Hepatocyte (in vitro differentiated cells): ENCODE results near the gene SOBP. TPM values are rescaled to one million over a fixed set of nuclear protein-coding genes. Genes with fewer than 3 reads are reported as not detected.

ENCODE experiments used
- DNase-seq: peaks from one replicate; pipeline ENCODE4 v3.0.0-alpha.2; 2016; ENCODE audit warnings: low spot score
- H2AFZ ChIP-seq: fragments of 200-600 bp; sonication (generic); 2 replicates; pipeline ENCODE4 v1.6.0; 2016; ENCODE audit warnings: antibody characterized with exemption, mild to moderate bottlenecking
- H3K27ac ChIP-seq: fragments of 200-600 bp; sonication (generic); 2 replicates; pipeline ENCODE4 v1.5.1; 2016; ENCODE audit warnings: mild to moderate bottlenecking
- H3K27me3 ChIP-seq: fragments of 200-600 bp; sonication (generic); 2 replicates; pipeline ENCODE4 v1.6.1; 2016
- H3K36me3 ChIP-seq: fragments of 200-600 bp; sonication (generic); replicated peaks from 2 replicates; pipeline ENCODE4 v1.5.1; 2016; ENCODE audit warnings: low read depth; ENCODE audit not compliant: insufficient read depth
- H3K4me1 ChIP-seq: fragments of 200-600 bp; sonication (generic); 2 replicates; pipeline ENCODE4 v1.5.1; 2016; ENCODE audit warnings: mild to moderate bottlenecking, moderate library complexity; ENCODE audit not compliant: insufficient read depth
- H3K4me2 ChIP-seq: fragments of 200-600 bp; sonication (generic); 2 replicates; pipeline ENCODE4 v1.6.0; 2016
- H3K4me3 ChIP-seq: fragments of 200-600 bp; sonication (generic); 2 replicates; pipeline ENCODE4 v1.5.1; 2016; ENCODE audit warnings: mild to moderate bottlenecking
- H3K79me2 ChIP-seq: fragments of 200-600 bp; sonication (generic); 2 replicates; pipeline ENCODE4 v1.6.0; 2017; ENCODE audit warnings: mild to moderate bottlenecking
- H3K9me2 ChIP-seq: fragments of 200-600 bp; sonication (generic); replicated peaks from 2 replicates; pipeline ENCODE4 v1.6.0; 2017; ENCODE audit warnings: mild to moderate bottlenecking; ENCODE audit not compliant: insufficient read depth
- H3K9me3 ChIP-seq: fragments of 200-600 bp; sonication (generic); 2 replicates; pipeline ENCODE4 v1.5.1; 2016; ENCODE audit warnings: low read depth, mild to moderate bottlenecking
- H4K20me1 ChIP-seq: fragments of 200-600 bp; sonication (generic); 2 replicates; pipeline ENCODE4 v1.6.0; 2016; ENCODE audit warnings: mild to moderate bottlenecking; ENCODE audit not compliant: insufficient read depth, poor library complexity, severe bottlenecking
- CTCF ChIP-seq: fragments of 200-600 bp; sonication (generic); IDR thresholded peaks from 2 replicates; pipeline ENCODE4 v1.5.1; 2016; ENCODE audit warnings: antibody characterized with exemption, mild to moderate bottlenecking; ENCODE audit not compliant: poor library complexity
- EZH2 ChIP-seq: fragments of 200-600 bp; sonication (generic); IDR thresholded peaks from 2 replicates; pipeline ENCODE4 v1.6.1; 2016; ENCODE audit warnings: antibody characterized with exemption, mild to moderate bottlenecking, borderline replicate concordance
- EZH2phosphoT487 ChIP-seq: fragments of 200-600 bp; sonication (generic); IDR thresholded peaks from one replicate; pipeline ENCODE4 v1.6.1; 2018; ENCODE audit warnings: antibody characterized with exemption, mild to moderate bottlenecking, low read depth, moderate library complexity; ENCODE audit not compliant: unreplicated experiment, severe bottlenecking
- WGBS: methylation state at CpG from one replicate; pipeline ENCODE4 v1.1.6; 2016; ENCODE audit warnings: low lambda C conversion rate; ENCODE audit errors: missing lambda C conversion rate; 5-methylcytosine and 5-hydroxymethylcytosine counted together
- polyA plus RNA-seq: library from polyadenylated mRNA; unstranded; fragments of >200 nt; fragmentation: Nextera tagmentation; extraction: Ambion mirVana; gene quantifications from 2 replicates; pipeline ENCODE4 v1.2.1, GENCODE V29; 2016
- total RNA-seq: library from RNA; depleted of rRNA; stranded (reverse); fragments of >200 nt; gene quantifications from 2 replicates; pipeline ENCODE4 v1.2.3, GENCODE V29; 2014

The SOBP gene
- total and polyA plus RNA-seq, 2 experiments from 2014 or later: 2.1 to 2.2 TPM

- H3K4me2 ChIP-seq: no peak overlapping the region
- no peak overlapping the region for H3K4me3 ChIP-seq
- DNase-seq: no peak
- no peaks in the 10 kb centered on the region for H3K79me2 ChIP-seq
- WGBS: 69% methylated on average over 23 of the region's 23 CpGs
- no peak overlapping the region for H3K27ac ChIP-seq
- H3K9me2 ChIP-seq: no peaks in the 10 kb centered on the region
- H3K4me1 ChIP-seq: peaks cover 20% of the 10 kb centered on the region
- no peaks in the 10 kb centered on the region for H3K9me3 ChIP-seq
- no peaks in the 10 kb centered on the region for H4K20me1 ChIP-seq
- no peaks in the 10 kb centered on the region for H3K27me3 ChIP-seq
- H2AFZ ChIP-seq: no peak overlapping the region
- no peaks in the 10 kb centered on the region for H3K36me3 ChIP-seq
- TF ChIP-seq CTCF (no peak), EZH2 (no peak), EZH2phosphoT487 (no peak)
These were observed 179.0 kb downstream of the SOBP start for GRCh38 chr6:107668743-107669474.

DNA sequence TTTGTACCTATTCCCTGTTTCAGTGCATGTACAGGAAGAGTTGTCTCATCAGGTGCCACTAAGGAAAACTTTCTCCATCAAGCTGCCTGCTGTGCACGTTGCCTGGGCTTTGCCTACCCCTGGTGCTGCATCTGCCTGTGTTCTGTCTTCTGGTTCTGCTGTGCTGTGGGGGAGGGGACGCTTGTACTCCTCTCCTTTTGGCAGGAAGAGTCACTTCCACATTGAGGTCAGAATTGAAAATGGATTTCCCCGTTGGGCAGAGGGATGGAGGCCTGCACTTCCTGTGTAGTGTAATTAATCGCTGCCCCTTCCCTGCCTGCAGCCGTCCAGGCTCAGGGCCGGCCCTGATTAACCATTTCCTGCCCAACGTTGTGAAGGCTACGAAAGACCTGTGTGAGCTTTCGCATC, 180.9 kb downstream of the SOBP start:
- Histone ChIP-seq H4K20me1 (no peaks in the 10 kb centered on the region), H3K79me2 (no peaks in the 10 kb centered on the region), H3K4me3 (no peak overlapping the region), H3K4me1 (peaks cover 18% of the 10 kb centered on the region), H3K9me3 (no peaks in the 10 kb centered on the region), H3K36me3 (no peaks in the 10 kb centered on the region), H3K27ac (no peak overlapping the region), H3K4me2 (no peak overlapping the region), H3K27me3 (no peaks in the 10 kb centered on the region), H2AFZ (no peak overlapping the region), H3K9me2 (no peaks in the 10 kb centered on the region)
- 30% methylated on average over 9 of the region's 9 CpGs for WGBS
- peak; percentile 30 for DNase-seq
- TF ChIP-seq EZH2phosphoT487 (no peak), CTCF (no peak), EZH2 (no peak)

DNA sequence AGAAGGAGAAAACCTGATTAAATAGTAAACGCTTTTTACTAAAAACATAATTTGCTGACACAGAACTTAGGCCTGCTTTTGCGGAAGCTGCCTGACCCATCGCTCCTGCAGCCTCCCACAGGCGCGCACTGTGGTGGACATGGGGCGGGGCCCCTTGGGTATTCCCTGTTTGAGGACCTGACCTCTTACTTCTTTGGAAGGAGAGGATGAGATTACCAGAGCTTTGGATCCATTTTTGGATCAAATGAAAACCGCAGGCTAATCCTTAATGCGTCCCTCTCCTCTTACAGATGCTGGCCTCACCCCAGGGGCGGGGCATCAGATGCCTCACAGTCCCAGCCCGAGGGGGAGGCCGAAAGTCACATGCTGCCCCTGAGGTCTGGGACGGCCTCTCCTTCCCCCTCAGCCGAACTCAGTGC, 183.2 kb downstream of the SOBP start:
- TF ChIP-seq CTCF (no peak), EZH2 (no peak), EZH2phosphoT487 (no peak)
- Histone ChIP-seq H3K4me1 (no peaks in the 10 kb centered on the region), H4K20me1 (no peaks in the 10 kb centered on the region), H3K27me3 (no peaks in the 10 kb centered on the region), H3K79me2 (no peaks in the 10 kb centered on the region), H3K9me2 (no peaks in the 10 kb centered on the region), H3K4me3 (no peak overlapping the region), H3K27ac (no peak overlapping the region), H3K36me3 (no peaks in the 10 kb centered on the region), H3K4me2 (no peak overlapping the region), H3K9me3 (no peaks in the 10 kb centered on the region), H2AFZ (no peak overlapping the region)
- no peak for DNase-seq
- 77% methylated on average over 13 of the region's 13 CpGs for WGBS
